Thyroid gland (tissue), 4 donors: ENCODE data around the gene ZNF618.

Experiments
- POLR2A ChIP-seq, 2 donors: fragments of 450-650 bp; IDR thresholded peaks; one replicate each; pipeline ENCODE4 v1.6.1; 2017; ENCODE audit warnings: antibody characterized with exemption in 2 of 2, mild to moderate bottlenecking in 2 of 2, moderate library complexity in 1 of 2
- TF ChIP-seq, protein P1 (sequence below), 6 experiments: fragments of 200-600 bp in 3 of 6; fragments of 450-650 bp in 3 of 6; sonication (generic) in 3 of 6; IDR thresholded peaks; one replicate each; pipeline ENCODE4 v1.5.1; 2016 to 2019; ENCODE audit warnings: antibody characterized with exemption in 6 of 6, mild to moderate bottlenecking in 2 of 6, inconsistent platforms in 1 of 6, moderate library complexity in 1 of 6

DNA sequence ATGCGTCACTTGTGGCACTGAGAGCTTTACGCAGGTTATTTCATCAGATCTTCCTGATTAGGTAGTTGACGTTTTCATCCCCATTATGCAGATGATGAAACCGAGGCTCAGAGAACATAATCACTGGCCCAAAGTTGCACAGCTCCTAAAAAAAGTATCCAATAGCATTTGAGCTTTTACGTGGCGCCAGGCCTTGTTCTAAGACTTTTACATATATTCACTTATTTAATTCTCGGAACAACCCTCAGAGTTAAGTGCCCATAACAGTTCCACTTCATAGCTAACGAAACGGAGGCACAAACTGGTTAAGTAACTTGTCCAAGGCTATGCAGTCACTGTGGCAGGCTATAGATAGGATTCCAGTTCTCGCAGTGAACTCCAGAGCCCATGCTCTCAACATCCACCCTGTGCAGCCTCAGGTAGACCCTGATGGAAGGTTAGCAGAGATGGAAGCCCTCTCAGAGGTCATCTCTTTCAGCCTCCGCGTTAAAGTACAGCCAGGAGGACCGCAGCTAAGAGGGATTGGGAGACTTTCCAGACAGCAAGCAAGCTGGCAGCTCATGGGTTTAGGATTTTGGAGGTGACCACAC is 162.7 kb downstream of the ZNF618 start:
- TF ChIP-seq, protein P1, sequence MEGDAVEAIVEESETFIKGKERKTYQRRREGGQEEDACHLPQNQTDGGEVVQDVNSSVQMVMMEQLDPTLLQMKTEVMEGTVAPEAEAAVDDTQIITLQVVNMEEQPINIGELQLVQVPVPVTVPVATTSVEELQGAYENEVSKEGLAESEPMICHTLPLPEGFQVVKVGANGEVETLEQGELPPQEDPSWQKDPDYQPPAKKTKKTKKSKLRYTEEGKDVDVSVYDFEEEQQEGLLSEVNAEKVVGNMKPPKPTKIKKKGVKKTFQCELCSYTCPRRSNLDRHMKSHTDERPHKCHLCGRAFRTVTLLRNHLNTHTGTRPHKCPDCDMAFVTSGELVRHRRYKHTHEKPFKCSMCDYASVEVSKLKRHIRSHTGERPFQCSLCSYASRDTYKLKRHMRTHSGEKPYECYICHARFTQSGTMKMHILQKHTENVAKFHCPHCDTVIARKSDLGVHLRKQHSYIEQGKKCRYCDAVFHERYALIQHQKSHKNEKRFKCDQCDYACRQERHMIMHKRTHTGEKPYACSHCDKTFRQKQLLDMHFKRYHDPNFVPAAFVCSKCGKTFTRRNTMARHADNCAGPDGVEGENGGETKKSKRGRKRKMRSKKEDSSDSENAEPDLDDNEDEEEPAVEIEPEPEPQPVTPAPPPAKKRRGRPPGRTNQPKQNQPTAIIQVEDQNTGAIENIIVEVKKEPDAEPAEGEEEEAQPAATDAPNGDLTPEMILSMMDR (IDR thresholded peaks at IDR 0.05): no peak
- no peak for TF ChIP-seq POLR2A (IDR thresholded peaks at IDR 0.05)
